ENCODE data around the gene PXDC1.

DNA sequence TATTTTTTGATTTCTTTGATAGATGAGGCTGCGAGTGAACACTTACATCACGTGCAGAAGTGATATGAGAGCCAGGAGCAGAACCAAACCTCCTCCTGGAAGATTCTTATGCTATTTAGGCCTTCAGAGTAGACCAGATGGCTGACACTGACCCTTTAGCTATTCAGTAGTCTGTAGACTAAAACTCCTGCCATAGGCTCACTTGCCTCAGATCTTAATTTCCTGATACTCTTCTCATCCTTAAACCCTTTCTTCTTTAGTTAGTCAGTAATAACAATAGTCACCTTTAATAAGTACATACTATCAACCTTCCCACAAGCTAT, 45.2 kb upstream of the PXDC1 start:
- TF ChIP-seq, protein P1, sequence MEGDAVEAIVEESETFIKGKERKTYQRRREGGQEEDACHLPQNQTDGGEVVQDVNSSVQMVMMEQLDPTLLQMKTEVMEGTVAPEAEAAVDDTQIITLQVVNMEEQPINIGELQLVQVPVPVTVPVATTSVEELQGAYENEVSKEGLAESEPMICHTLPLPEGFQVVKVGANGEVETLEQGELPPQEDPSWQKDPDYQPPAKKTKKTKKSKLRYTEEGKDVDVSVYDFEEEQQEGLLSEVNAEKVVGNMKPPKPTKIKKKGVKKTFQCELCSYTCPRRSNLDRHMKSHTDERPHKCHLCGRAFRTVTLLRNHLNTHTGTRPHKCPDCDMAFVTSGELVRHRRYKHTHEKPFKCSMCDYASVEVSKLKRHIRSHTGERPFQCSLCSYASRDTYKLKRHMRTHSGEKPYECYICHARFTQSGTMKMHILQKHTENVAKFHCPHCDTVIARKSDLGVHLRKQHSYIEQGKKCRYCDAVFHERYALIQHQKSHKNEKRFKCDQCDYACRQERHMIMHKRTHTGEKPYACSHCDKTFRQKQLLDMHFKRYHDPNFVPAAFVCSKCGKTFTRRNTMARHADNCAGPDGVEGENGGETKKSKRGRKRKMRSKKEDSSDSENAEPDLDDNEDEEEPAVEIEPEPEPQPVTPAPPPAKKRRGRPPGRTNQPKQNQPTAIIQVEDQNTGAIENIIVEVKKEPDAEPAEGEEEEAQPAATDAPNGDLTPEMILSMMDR (IDR thresholded peaks at IDR 0.05): no peak
- TF ChIP-seq POLR2AphosphoS5 (IDR thresholded peaks at IDR 0.05) (no peak), POLR2A (IDR thresholded peaks at IDR 0.05; ENCODE audit: low read depth) (no peak), EP300 (IDR thresholded peaks at IDR 0.05) (no peak)

Measured in esophagus muscularis mucosa (tissue), 4 donors.